NCI-H1436 treated with DMSO at 0.1 percent for 48 hours (cell line): Measurements from ENCODE around the gene OR4B1.

Source experiments
- DNase-seq: peaks from one replicate; lab custom pipeline; 2025; lab: John Stamatoyannopoulos, UW

OR4B1 gene

DNA sequence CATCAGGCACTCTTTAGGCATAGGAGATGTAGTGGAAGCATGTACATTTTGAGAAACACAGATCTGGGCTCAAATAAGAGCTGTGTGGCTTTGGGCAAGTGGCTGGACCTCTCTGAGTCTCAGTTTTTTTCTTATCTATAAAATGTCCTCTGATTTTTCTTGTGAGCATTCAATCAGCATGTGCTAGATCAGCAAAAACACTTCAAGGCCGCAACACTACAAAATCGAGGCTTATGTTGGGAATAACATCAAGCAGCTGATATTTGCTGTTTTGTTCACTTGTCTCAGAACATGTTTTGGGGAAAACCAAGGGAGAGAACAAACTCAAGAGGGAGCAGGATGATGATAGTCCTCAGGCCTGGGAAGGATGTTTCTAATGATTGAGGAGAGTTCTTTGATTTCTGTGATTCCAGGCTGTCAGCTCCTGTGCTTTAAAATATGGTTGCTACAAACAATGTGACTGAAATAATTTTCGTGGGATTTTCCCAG lies 46.9 kb downstream of the OR4B1 start, which contains the start of gene OR4X1:
TSS of gene OR4X1 (plus strand) at position 439 of the 489 bp plus-strand sequence. CDS start at position 439, 0 bp downstream.
- no peak for DNase-seq
